ENCODE data around the gene TMEM86B.
A peak's percentile ranks its signal among the peaks of the same experiment; 100 is the strongest.

The TMEM86B gene

DNA sequence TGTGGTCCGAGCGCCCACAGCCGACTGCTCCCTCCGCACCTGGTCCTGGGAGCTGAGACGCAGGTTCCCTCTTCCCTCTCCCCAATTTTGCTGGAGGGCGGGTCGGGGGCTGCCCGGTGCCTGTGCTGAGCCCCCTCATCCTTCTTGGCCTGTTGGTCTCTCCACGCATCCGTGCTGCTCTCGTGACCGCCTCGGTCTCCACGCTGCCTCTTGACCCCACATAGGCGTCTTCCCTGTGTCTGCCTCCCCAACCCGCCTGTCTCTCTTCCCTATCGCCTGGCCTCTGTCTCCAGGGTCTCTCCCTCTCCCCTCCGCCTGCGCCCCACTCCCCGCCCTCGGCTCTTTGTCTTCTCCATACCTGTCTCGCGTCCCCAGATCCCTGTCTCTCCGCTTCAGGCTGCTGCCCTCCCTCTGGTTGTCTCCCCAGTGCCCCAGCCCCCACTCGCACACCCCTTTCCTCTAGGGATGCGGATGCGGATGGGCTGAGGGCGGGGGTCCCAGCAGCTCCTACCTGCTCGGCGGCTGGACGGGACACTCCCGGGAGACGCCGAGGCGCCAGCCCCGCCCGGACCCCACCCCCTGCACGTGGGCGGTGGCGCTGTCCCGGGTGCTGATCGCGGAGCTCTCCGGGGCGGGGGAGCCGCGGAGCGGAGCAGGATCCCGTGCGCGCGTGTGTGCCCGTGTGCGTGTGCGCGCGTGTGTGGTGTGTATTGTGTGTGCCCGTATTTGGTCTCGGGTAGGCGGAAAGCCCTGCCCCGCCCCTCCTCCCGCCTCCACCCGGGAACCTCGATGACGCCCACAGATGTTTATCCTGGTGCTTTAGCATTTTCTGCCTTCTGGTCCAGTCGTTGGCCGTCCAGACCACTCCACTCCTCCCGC lies 48.7 kb downstream of the TMEM86B start, which contains the start of gene SYT5:
SYT5 (minus strand) TSS at position 684 of the 879 bp plus-strand sequence. CDS start 1,248 bp downstream, outside the sequence.
- peak in 2 of 3 donors; percentile 16 to 68 for DNase-seq (ENCODE audit: low read depth in 3 of 3, low spot score in 1 of 3)

- DNase-seq (ENCODE audit: low read depth in 3 of 3, low spot score in 1 of 3) = peak; percentile 72 to 85 (median 77)
Measured at GRCh38 chr19:55178781-55179599, 49.6 kb downstream of the TMEM86B start.
